Spleen (tissue), 7 donors: ENCODE results near the gene MACROD2.

ENCODE experiments used
- CTCF ChIP-seq, 11 experiments: fragments of 200-600 bp in 7 of 11; fragments of 450-650 bp in 4 of 11; sonication (generic) in 4 of 11; IDR thresholded peaks in 8 of 11; conservative IDR thresholded peaks in 3 of 11; 1 replicate in 7 of 11; 2 replicates in 4 of 11; pipeline versions ENCODE4 v1.4.0 to v1.8.0; 2016 to 2021; ENCODE audit warnings: antibody characterized with exemption in 11 of 11, inconsistent platforms in 4 of 11, mild to moderate bottlenecking in 1 of 11
- POLR2A ChIP-seq, 3 donors: fragments of 450-650 bp; IDR thresholded peaks; one replicate each; pipeline ENCODE4 v1.5.1; 2017; ENCODE audit warnings: antibody characterized with exemption in 3 of 3, mild to moderate bottlenecking in 1 of 3
- donor health status: DM: no; HTN: no; CAD: no; lungs with moderate emphysema.
- donor health status: DM: no; HTN: no; CAD: no.
- donor health status: DM: no; HTN: no; CAD: no.

- TF ChIP-seq CTCF (IDR thresholded peaks at IDR 0.05 in 8 of 11, conservative IDR thresholded peaks at IDR 0.05 in 3 of 11): no peak
- no peak for TF ChIP-seq POLR2A (IDR thresholded peaks at IDR 0.05)
Observed at GRCh38 chr20:15838466-15838865, 1843.2 kb downstream of the MACROD2 start.
